Suprapubic skin (tissue), 4 donors: ENCODE measurements around the gene UBE2E2. TPM values are rescaled to one million over a fixed set of nuclear protein-coding genes. Genes with fewer than 3 reads are reported as not detected.

Experiments used
- DNase-seq, 2 donors: peaks; one replicate each; pipeline ENCODE4 v3.0.0-alpha.2; 2019; ENCODE audit warnings: low spot score in 2 of 2
- H3K27ac ChIP-seq: fragments of 200-600 bp; sonication (generic); one replicate; pipeline ENCODE4 v1.5.1; 2019
- H3K27me3 ChIP-seq: fragments of 200-600 bp; sonication (generic); one replicate; pipeline ENCODE4 v1.5.1; 2019
- H3K36me3 ChIP-seq: fragments of 200-600 bp; sonication (generic); one replicate; pipeline ENCODE4 v1.5.1; 2019
- H3K4me1 ChIP-seq: fragments of 200-600 bp; sonication (generic); one replicate; pipeline ENCODE4 v1.5.1; 2019
- H3K4me3 ChIP-seq: fragments of 200-600 bp; sonication (generic); one replicate; pipeline ENCODE4 v1.5.1; 2019; ENCODE audit warnings: mild to moderate bottlenecking
- H3K9me3 ChIP-seq: fragments of 200-600 bp; sonication (generic); one replicate; pipeline ENCODE4 v1.5.1; 2019
- EP300 ChIP-seq: sonication (generic); formaldehyde crosslinking; IDR thresholded peaks from one replicate; pipeline ENCODE4 v1.6.1; 2017; ENCODE audit warnings: antibody characterized with exemption
- POLR2A ChIP-seq, 2 donors: fragments of 450-650 bp; IDR thresholded peaks; one replicate each; pipeline ENCODE4 v1.6.1; 2017; ENCODE audit warnings: antibody characterized with exemption in 2 of 2, mild to moderate bottlenecking in 2 of 2, moderate library complexity in 2 of 2
- POLR2AphosphoS5 ChIP-seq, 3 donors: sonication (generic); formaldehyde crosslinking; IDR thresholded peaks; one replicate each; pipeline ENCODE4 v1.6.1; 2017; ENCODE audit warnings: antibody characterized with exemption in 3 of 3
- WGBS: methylation state at CpG from one replicate; pipeline ENCODE4 v1.1.5; 2018; 5-methylcytosine and 5-hydroxymethylcytosine counted together
- total RNA-seq, 4 donors: library from RNA; depleted of rRNA; stranded (reverse); fragments of >200 nt; gene quantifications; one replicate each; pipeline ENCODE4 v1.1.0, GENCODE V29; 2016
- TF ChIP-seq, protein P1 (sequence below), 2 donors: fragments of 200-600 bp in 1 of 2; fragments of 450-650 bp in 1 of 2; sonication (generic) in 1 of 2; IDR thresholded peaks; one replicate each; pipeline ENCODE4 v1.5.1; 2016 to 2019; ENCODE audit warnings: antibody characterized with exemption in 2 of 2, mild to moderate bottlenecking in 1 of 2, moderate library complexity in 1 of 2

UBE2E2 gene
- total RNA-seq, 4 donors from 2014 or later = 30.2 to 65.4 (median 34.8) TPM

DNA sequence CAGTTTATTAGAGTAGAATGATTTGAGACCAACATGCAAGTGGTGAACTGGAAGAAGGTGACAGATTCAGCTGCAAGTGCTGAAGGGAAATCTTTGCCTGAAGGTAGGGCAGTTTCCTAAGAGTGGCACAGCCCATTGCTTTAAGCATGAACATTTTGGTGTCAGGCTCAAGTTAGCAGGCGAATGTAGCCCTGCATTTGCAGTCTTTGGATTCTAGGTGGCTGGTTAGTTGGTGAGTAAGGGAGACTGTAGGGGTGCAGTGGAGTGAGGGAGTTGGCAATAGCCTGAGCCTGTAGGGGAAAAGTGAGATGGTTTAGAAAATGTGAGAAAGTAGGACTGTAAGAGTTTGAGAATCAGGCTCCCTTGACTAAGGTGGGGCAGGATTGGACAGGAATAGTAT lies 29.7 kb downstream of the UBE2E2 start:
- TF ChIP-seq POLR2AphosphoS5 (IDR thresholded peaks at IDR 0.05) = no peak
- no peak for TF ChIP-seq POLR2A (IDR thresholded peaks at IDR 0.05)
- no peak for TF ChIP-seq EP300
- TF ChIP-seq, protein P1, sequence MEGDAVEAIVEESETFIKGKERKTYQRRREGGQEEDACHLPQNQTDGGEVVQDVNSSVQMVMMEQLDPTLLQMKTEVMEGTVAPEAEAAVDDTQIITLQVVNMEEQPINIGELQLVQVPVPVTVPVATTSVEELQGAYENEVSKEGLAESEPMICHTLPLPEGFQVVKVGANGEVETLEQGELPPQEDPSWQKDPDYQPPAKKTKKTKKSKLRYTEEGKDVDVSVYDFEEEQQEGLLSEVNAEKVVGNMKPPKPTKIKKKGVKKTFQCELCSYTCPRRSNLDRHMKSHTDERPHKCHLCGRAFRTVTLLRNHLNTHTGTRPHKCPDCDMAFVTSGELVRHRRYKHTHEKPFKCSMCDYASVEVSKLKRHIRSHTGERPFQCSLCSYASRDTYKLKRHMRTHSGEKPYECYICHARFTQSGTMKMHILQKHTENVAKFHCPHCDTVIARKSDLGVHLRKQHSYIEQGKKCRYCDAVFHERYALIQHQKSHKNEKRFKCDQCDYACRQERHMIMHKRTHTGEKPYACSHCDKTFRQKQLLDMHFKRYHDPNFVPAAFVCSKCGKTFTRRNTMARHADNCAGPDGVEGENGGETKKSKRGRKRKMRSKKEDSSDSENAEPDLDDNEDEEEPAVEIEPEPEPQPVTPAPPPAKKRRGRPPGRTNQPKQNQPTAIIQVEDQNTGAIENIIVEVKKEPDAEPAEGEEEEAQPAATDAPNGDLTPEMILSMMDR (IDR thresholded peaks at IDR 0.05) = no peak

DNA sequence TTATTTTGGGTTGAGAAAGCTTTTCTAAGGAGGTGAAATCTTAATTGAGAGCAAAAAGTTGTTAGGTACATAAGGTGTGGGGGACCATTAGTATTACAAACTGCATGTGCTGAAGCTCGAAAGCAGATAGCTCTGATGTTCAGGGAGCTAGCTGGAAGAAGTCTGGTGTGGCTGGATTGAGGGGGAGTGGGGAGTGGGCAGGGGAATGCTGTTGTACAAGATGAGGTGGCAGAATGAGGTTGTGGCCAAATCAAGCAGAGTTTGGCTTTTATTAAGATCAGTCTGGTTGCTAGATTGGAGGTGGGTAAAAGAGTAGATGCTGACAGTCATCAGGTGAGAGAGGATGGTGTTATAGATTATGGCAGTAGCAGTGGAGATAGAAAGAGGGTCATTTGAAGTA lies 32.1 kb downstream of the UBE2E2 start:
- H3K4me3 ChIP-seq = no peak overlapping the region
- no peak for DNase-seq
- no peaks in the 10 kb centered on the region for H3K9me3 ChIP-seq
- peaks cover 10% of the 10 kb centered on the region for H3K4me1 ChIP-seq
- no peaks in the 10 kb centered on the region for H3K36me3 ChIP-seq
- TF ChIP-seq, protein P1 (IDR thresholded peaks at IDR 0.05) = no peak
- TF ChIP-seq POLR2AphosphoS5 (IDR thresholded peaks at IDR 0.05) = no peak
- TF ChIP-seq POLR2A (IDR thresholded peaks at IDR 0.05) = no peak
- TF ChIP-seq EP300 = no peak
- no peak overlapping the region for H3K27ac ChIP-seq
- WGBS = 90% methylated on average over 1 of the region's 1 CpG
- H3K27me3 ChIP-seq = no peaks in the 10 kb centered on the region

More for the DNA sequence above, 29.7 kb downstream of the UBE2E2 start:
- Histone ChIP-seq H3K4me1 (no peaks in the 10 kb centered on the region), H3K27me3 (no peaks in the 10 kb centered on the region), H3K27ac (no peak overlapping the region), H3K9me3 (no peaks in the 10 kb centered on the region), H3K36me3 (no peaks in the 10 kb centered on the region), H3K4me3 (no peak overlapping the region)
- DNase-seq = no peak
- WGBS = 83% methylated on average over 1 of the region's 1 CpG

DNA sequence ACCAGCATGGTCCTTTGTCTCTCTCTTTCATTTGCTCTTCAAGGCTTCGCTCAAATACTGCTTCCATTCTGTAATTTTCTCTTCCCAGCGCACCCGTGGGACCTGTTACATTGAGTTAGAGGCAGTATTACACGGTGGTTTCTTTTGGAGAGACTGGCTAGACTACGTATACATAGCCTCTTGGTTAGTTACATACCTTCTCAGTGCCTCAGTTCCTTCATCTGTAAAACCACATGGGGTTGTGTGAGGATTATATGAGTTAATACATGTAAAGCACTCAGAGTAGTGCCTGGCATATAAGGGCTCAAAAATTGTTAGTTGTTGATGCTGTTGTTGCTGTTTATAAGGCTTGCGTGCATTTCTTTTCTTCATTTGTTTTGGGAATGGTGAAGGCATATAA lies 33.8 kb downstream of the UBE2E2 start:
- H3K4me1 ChIP-seq = peaks cover 10% of the 10 kb centered on the region
- no peaks in the 10 kb centered on the region for H3K27me3 ChIP-seq
- no peak for DNase-seq
- 89% methylated on average over 6 of the region's 6 CpGs for WGBS
- no peak overlapping the region for H3K27ac ChIP-seq
- H3K4me3 ChIP-seq = no peak overlapping the region
- no peaks in the 10 kb centered on the region for H3K9me3 ChIP-seq
- no peaks in the 10 kb centered on the region for H3K36me3 ChIP-seq
- TF ChIP-seq POLR2A (IDR thresholded peaks at IDR 0.05) (no peak), POLR2AphosphoS5 (IDR thresholded peaks at IDR 0.05) (no peak), EP300 (no peak)
- TF ChIP-seq, protein P1 (IDR thresholded peaks at IDR 0.05) = no peak

DNA sequence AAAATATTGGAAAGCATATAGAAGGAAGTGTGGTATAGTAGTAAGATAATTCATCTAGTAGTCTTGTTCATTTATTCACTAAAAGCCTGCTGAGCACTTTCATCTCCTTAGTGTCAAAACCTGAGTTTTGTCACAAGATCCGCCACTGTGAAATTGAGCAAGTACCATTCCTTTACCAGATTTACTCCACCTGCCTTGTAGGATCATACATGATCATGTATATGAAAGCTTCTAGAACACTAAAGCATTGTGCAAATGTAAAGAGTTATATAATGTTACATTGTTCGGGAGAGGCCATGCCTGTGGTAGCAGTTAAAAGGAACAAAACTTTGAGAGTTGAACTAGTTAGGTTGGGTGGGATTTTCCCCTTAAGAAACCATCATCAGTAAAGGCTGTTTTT lies 35.0 kb downstream of the UBE2E2 start:
- WGBS = 94% methylated on average over 2 of the region's 2 CpGs
- no peaks in the 10 kb centered on the region for H3K27me3 ChIP-seq
- no peak overlapping the region for H3K4me3 ChIP-seq
- no peak for DNase-seq
- no peaks in the 10 kb centered on the region for H3K9me3 ChIP-seq
- no peaks in the 10 kb centered on the region for H3K36me3 ChIP-seq
- TF ChIP-seq EP300 = no peak
- TF ChIP-seq POLR2A (IDR thresholded peaks at IDR 0.05) = no peak
- TF ChIP-seq, protein P1 (IDR thresholded peaks at IDR 0.05) = no peak
- no peak for TF ChIP-seq POLR2AphosphoS5 (IDR thresholded peaks at IDR 0.05)
- H3K27ac ChIP-seq = no peak overlapping the region
- H3K4me1 ChIP-seq = peaks cover 10% of the 10 kb centered on the region

DNA sequence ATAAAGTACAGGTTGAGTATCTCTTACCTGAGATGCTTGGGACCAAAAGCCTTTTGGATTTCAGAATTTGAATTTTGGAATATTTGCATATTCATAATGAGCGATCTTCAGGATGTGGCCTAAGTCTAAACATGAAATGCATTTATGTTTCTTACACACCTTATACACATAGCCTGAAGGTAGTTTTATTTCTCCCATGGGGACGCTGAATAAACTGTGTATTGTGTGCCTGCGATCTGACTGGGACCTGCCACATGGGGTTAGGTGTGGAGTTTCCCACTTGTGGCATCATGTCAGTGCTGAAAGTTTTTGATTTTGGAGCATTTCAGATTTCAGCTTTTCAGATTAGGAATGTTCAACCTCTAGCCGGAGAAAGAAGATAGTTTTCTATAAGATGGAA lies 35.5 kb downstream of the UBE2E2 start:
- H3K4me3 ChIP-seq = no peak overlapping the region
- H3K27ac ChIP-seq = no peak overlapping the region
- DNase-seq = no peak
- no peaks in the 10 kb centered on the region for H3K9me3 ChIP-seq
- peaks cover 10% of the 10 kb centered on the region for H3K4me1 ChIP-seq
- no peaks in the 10 kb centered on the region for H3K27me3 ChIP-seq
- 82% methylated on average over 4 of the region's 4 CpGs for WGBS
- H3K36me3 ChIP-seq = no peaks in the 10 kb centered on the region
- no peak for TF ChIP-seq POLR2AphosphoS5 (IDR thresholded peaks at IDR 0.05)
- TF ChIP-seq EP300 = no peak
- TF ChIP-seq, protein P1 (IDR thresholded peaks at IDR 0.05) = no peak
- no peak for TF ChIP-seq POLR2A (IDR thresholded peaks at IDR 0.05)
